ENCODE data around the gene LRRC8D.

LRRC8D gene

GRCh38 chr1:89779151-89779940 is 41.5 kb upstream of the LRRC8D start:
- Histone ChIP-seq H3K4me3 (ENCODE audit: insufficient read depth, low read length, poor library complexity, severe bottlenecking) (no peak overlapping the region), H3K27ac (ENCODE audit: low read depth, low read length) (no peak overlapping the region), H3K4me2 (ENCODE audit: low read depth, low read length, poor library complexity, severe bottlenecking) (no peak overlapping the region), H4K20me1 (ENCODE audit: low read depth, low read length) (no peaks in the 10 kb centered on the region), H3F3A (ENCODE audit: insufficient read depth) (no peaks in the 10 kb centered on the region), H3K9me3 (ENCODE audit: insufficient read depth, low read length) (no peaks in the 10 kb centered on the region), H3K36me3 (ENCODE audit: low read length) (no peaks in the 10 kb centered on the region), H2AFZ (ENCODE audit: low read depth, low read length, severe bottlenecking) (no peak overlapping the region), H3K27me3 (ENCODE audit: low read length) (no peaks in the 10 kb centered on the region), H3K79me2 (ENCODE audit: insufficient read depth, low read length) (no peaks in the 10 kb centered on the region), H3K9me2 (replicated peaks; ENCODE audit: insufficient read depth, low read length) (no peaks in the 10 kb centered on the region), H3K9ac (ENCODE audit: low read length) (no peak overlapping the region)
- TF ChIP-seq CTCF (IDR thresholded peaks at IDR 0.05; ENCODE audit: insufficient read depth, low read length, poor library complexity, severe bottlenecking) (no peak), EZH2phosphoT487 (conservative IDR thresholded peaks at IDR 0.05; ENCODE audit: low read length) (no peak)

- Histone ChIP-seq H3K27ac (ENCODE audit: low read depth, low read length) (no peak overlapping the region), H3K9me2 (replicated peaks; ENCODE audit: insufficient read depth, low read length) (no peaks in the 10 kb centered on the region), H3F3A (ENCODE audit: insufficient read depth) (no peaks in the 10 kb centered on the region), H3K9ac (ENCODE audit: low read length) (no peak overlapping the region), H3K4me2 (ENCODE audit: low read depth, low read length, poor library complexity, severe bottlenecking) (no peak overlapping the region), H3K36me3 (ENCODE audit: low read length) (no peaks in the 10 kb centered on the region), H3K79me2 (ENCODE audit: insufficient read depth, low read length) (no peaks in the 10 kb centered on the region), H3K4me3 (ENCODE audit: insufficient read depth, low read length, poor library complexity, severe bottlenecking) (no peak overlapping the region), H3K27me3 (ENCODE audit: low read length) (no peaks in the 10 kb centered on the region), H3K9me3 (ENCODE audit: insufficient read depth, low read length) (no peaks in the 10 kb centered on the region), H2AFZ (ENCODE audit: low read depth, low read length, severe bottlenecking) (no peak overlapping the region), H4K20me1 (ENCODE audit: low read depth, low read length) (no peaks in the 10 kb centered on the region)
- no peak for TF ChIP-seq EZH2phosphoT487 (conservative IDR thresholded peaks at IDR 0.05; ENCODE audit: low read length)
- no peak for TF ChIP-seq CTCF (IDR thresholded peaks at IDR 0.05; ENCODE audit: insufficient read depth, low read length, poor library complexity, severe bottlenecking)
Observed at GRCh38 chr1:89780721-89781120, 40.1 kb upstream of the LRRC8D start.

- Histone ChIP-seq H3K4me2 (ENCODE audit: low read depth, low read length, poor library complexity, severe bottlenecking) (no peak overlapping the region), H3K4me3 (ENCODE audit: insufficient read depth, low read length, poor library complexity, severe bottlenecking) (no peak overlapping the region), H4K20me1 (ENCODE audit: low read depth, low read length) (no peaks in the 10 kb centered on the region), H2AFZ (ENCODE audit: low read depth, low read length, severe bottlenecking) (no peak overlapping the region), H3K79me2 (ENCODE audit: insufficient read depth, low read length) (no peaks in the 10 kb centered on the region), H3K36me3 (ENCODE audit: low read length) (no peaks in the 10 kb centered on the region), H3F3A (ENCODE audit: insufficient read depth) (no peaks in the 10 kb centered on the region), H3K27me3 (ENCODE audit: low read length) (no peaks in the 10 kb centered on the region), H3K9me3 (ENCODE audit: insufficient read depth, low read length) (no peaks in the 10 kb centered on the region), H3K9ac (ENCODE audit: low read length) (no peak overlapping the region), H3K27ac (ENCODE audit: low read depth, low read length) (no peak overlapping the region), H3K9me2 (replicated peaks; ENCODE audit: insufficient read depth, low read length) (no peaks in the 10 kb centered on the region)
- TF ChIP-seq EZH2phosphoT487 (conservative IDR thresholded peaks at IDR 0.05; ENCODE audit: low read length) (no peak), CTCF (IDR thresholded peaks at IDR 0.05; ENCODE audit: insufficient read depth, low read length, poor library complexity, severe bottlenecking) (no peak)
Observed at GRCh38 chr1:89781494-89782126, 39.2 kb upstream of the LRRC8D start.

Data from SU-DHL-6 (cell line).